ENCODE results near the gene MBP.

Gene MBP

GRCh38 chr18:76988031-76988826 is 144.4 kb downstream of the MBP start:
- H3K36me3 Mint-ChIP-seq (ENCODE audit: insufficient read depth): peaks cover 10% of the 10 kb centered on the region
- no peak for ATAC-seq (replicated peaks)
- H3K9me3 Mint-ChIP-seq: no peaks in the 10 kb centered on the region
- H3K4me3 Mint-ChIP-seq: no peak overlapping the region
- no peak for DNase-seq
- no peaks in the 10 kb centered on the region for H3K27me3 Mint-ChIP-seq
- peak overlapping the region in 1 of 2 donors; percentile 7 for H3K27ac Mint-ChIP-seq
- peaks cover under 1 to 12% of the 10 kb centered on the region in 2 donors for H3K4me1 Mint-ChIP-seq (ENCODE audit: low read depth in 2 of 2)

GRCh38 chr18:76986406-76986805 is 146.2 kb downstream of the MBP start:
- no peak for ATAC-seq (replicated peaks)
- Mint-ChIP-seq H3K4me1 (ENCODE audit: low read depth in 2 of 2) (peaks cover 5 to 14% of the 10 kb centered on the region in 2 donors), H3K27ac (no peak overlapping the region), H3K27me3 (no peaks in the 10 kb centered on the region), H3K4me3 (no peak overlapping the region), H3K36me3 (ENCODE audit: insufficient read depth) (peaks cover 4% of the 10 kb centered on the region), H3K9me3 (no peaks in the 10 kb centered on the region)
- DNase-seq: no peak

GRCh38 chr18:76985951-76986236 is 146.7 kb downstream of the MBP start:
- Mint-ChIP-seq H3K27me3 (no peaks in the 10 kb centered on the region), H3K9me3 (no peaks in the 10 kb centered on the region), H3K27ac (no peak overlapping the region), H3K4me3 (no peak overlapping the region), H3K36me3 (ENCODE audit: insufficient read depth) (peaks cover 4% of the 10 kb centered on the region), H3K4me1 (ENCODE audit: low read depth in 2 of 2) (peaks cover 5 to 11% of the 10 kb centered on the region in 2 donors)
- no peak for DNase-seq
- no peak for ATAC-seq (replicated peaks)

- DNase-seq (no peak), ATAC-seq (replicated peaks) (no peak)
- Mint-ChIP-seq H3K36me3 (ENCODE audit: insufficient read depth) (peaks cover 4% of the 10 kb centered on the region), H3K4me1 (ENCODE audit: low read depth in 2 of 2) (peaks cover 5 to 8% of the 10 kb centered on the region in 2 donors), H3K4me3 (no peak overlapping the region), H3K9me3 (no peaks in the 10 kb centered on the region), H3K27ac (no peak overlapping the region), H3K27me3 (no peaks in the 10 kb centered on the region)
These were observed 147.2 kb downstream of the MBP start for GRCh38 chr18:76985156-76985950.

GRCh38 chr18:76984193-76985155 is 148.1 kb downstream of the MBP start:
- H3K27ac Mint-ChIP-seq: no peak overlapping the region
- DNase-seq (no peak), ATAC-seq (replicated peaks) (no peak)
- no peak overlapping the region for H3K4me3 Mint-ChIP-seq
- H3K4me1 Mint-ChIP-seq (ENCODE audit: low read depth in 2 of 2): peaks cover 5% of the 10 kb centered on the region in 2 donors
- H3K9me3 Mint-ChIP-seq: no peaks in the 10 kb centered on the region
- no peaks in the 10 kb centered on the region for H3K27me3 Mint-ChIP-seq
- peaks cover 7% of the 10 kb centered on the region for H3K36me3 Mint-ChIP-seq (ENCODE audit: insufficient read depth)

GRCh38 chr18:76983613-76984051 is 149.0 kb downstream of the MBP start:
- Mint-ChIP-seq H3K36me3 (ENCODE audit: insufficient read depth) (peaks cover 7% of the 10 kb centered on the region), H3K27ac (no peak overlapping the region), H3K9me3 (no peaks in the 10 kb centered on the region), H3K27me3 (no peaks in the 10 kb centered on the region), H3K4me1 (ENCODE audit: low read depth in 2 of 2) (peaks cover 5% of the 10 kb centered on the region in 2 donors), H3K4me3 (no peak overlapping the region)
- DNase-seq (no peak), ATAC-seq (replicated peaks) (peak; percentile 6)

- peaks cover 8% of the 10 kb centered on the region for H3K36me3 Mint-ChIP-seq (ENCODE audit: insufficient read depth)
- no peaks in the 10 kb centered on the region for H3K27me3 Mint-ChIP-seq
- H3K4me1 Mint-ChIP-seq (ENCODE audit: low read depth in 2 of 2): peaks cover 5% of the 10 kb centered on the region in 2 donors
- DNase-seq (peak; percentile 81 to 85 (median 84)), ATAC-seq (replicated peaks) (peak; percentile 99)
- no peak overlapping the region for H3K27ac Mint-ChIP-seq
- no peak overlapping the region for H3K4me3 Mint-ChIP-seq
- no peaks in the 10 kb centered on the region for H3K9me3 Mint-ChIP-seq
These were observed 149.6 kb downstream of the MBP start for GRCh38 chr18:76982841-76983583.

GRCh38 chr18:76982038-76982437 is 150.5 kb downstream of the MBP start:
- H3K9me3 Mint-ChIP-seq: no peaks in the 10 kb centered on the region
- H3K4me1 Mint-ChIP-seq (ENCODE audit: low read depth in 2 of 2): peaks cover 5% of the 10 kb centered on the region in 2 donors
- ATAC-seq (replicated peaks): no peak
- no peak overlapping the region for H3K27ac Mint-ChIP-seq
- no peak overlapping the region for H3K4me3 Mint-ChIP-seq
- DNase-seq: no peak
- H3K27me3 Mint-ChIP-seq: no peaks in the 10 kb centered on the region
- H3K36me3 Mint-ChIP-seq (ENCODE audit: insufficient read depth): peaks cover 9% of the 10 kb centered on the region

- Mint-ChIP-seq H3K27ac (no peak overlapping the region), H3K4me1 (ENCODE audit: low read depth in 2 of 2) (peaks cover 5% of the 10 kb centered on the region in 2 donors), H3K9me3 (no peaks in the 10 kb centered on the region), H3K4me3 (no peak overlapping the region), H3K36me3 (ENCODE audit: insufficient read depth) (peaks cover 9% of the 10 kb centered on the region), H3K27me3 (no peaks in the 10 kb centered on the region)
- DNase-seq (no peak), ATAC-seq (replicated peaks) (no peak)
These were observed 151.1 kb downstream of the MBP start for GRCh38 chr18:76981396-76981968.

GRCh38 chr18:76980663-76981395 is 151.8 kb downstream of the MBP start:
- H3K9me3 Mint-ChIP-seq: no peaks in the 10 kb centered on the region
- H3K36me3 Mint-ChIP-seq (ENCODE audit: insufficient read depth): peaks cover 9% of the 10 kb centered on the region
- no peak for DNase-seq
- H3K27ac Mint-ChIP-seq: no peak overlapping the region
- H3K4me1 Mint-ChIP-seq (ENCODE audit: low read depth in 2 of 2): peaks cover 5% of the 10 kb centered on the region in 2 donors
- no peak overlapping the region for H3K4me3 Mint-ChIP-seq
- no peaks in the 10 kb centered on the region for H3K27me3 Mint-ChIP-seq
- no peak for ATAC-seq (replicated peaks)

- no peaks in the 10 kb centered on the region for H3K9me3 Mint-ChIP-seq
- DNase-seq: no peak
- H3K4me1 Mint-ChIP-seq (ENCODE audit: low read depth in 2 of 2): peaks cover 5% of the 10 kb centered on the region in 2 donors
- ATAC-seq (replicated peaks): no peak
- H3K27ac Mint-ChIP-seq: no peak overlapping the region
- H3K36me3 Mint-ChIP-seq (ENCODE audit: insufficient read depth): peaks cover 10% of the 10 kb centered on the region
- H3K4me3 Mint-ChIP-seq: no peak overlapping the region
- H3K27me3 Mint-ChIP-seq: no peaks in the 10 kb centered on the region
These were observed 152.7 kb downstream of the MBP start for GRCh38 chr18:76979906-76980305.
